NCI-H345 (cell line): ENCODE measurements around the gene ZBTB7A.

Experiments
- DNase-seq: peaks from one replicate; lab custom pipeline; 2025; lab: John Stamatoyannopoulos, UW

The ZBTB7A gene

DNA sequence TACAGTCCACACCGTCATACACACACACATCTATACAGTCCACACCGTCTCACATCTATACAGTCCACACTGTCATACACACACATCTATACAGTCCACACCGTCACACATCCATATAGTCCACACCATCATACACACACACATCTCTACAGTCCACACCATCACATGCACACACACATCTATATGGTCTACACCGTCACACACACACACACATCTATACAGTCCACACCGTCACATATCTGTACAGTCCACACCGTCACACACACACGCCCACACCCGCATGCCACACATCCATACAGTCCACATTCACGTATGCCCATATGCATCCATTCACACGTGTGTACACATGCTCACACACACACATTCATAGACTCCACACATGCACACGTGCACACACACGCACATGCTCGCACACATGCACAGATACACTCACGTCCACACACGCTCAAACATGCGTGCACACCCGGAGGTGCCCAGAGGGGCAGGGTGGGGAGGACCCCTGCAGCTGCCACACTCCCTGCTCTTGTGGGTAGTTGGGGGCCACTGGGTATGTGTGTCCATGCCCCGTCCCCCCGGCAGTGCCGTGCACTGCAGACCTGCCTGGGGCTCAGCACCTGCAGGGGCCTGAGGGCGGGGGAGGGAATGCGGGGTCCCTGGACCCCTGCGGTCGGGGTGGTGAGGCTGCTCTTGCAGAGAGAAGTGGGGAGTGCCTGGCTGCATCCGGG lies 30.0 kb downstream of the ZBTB7A start:
- no peak for DNase-seq

DNA sequence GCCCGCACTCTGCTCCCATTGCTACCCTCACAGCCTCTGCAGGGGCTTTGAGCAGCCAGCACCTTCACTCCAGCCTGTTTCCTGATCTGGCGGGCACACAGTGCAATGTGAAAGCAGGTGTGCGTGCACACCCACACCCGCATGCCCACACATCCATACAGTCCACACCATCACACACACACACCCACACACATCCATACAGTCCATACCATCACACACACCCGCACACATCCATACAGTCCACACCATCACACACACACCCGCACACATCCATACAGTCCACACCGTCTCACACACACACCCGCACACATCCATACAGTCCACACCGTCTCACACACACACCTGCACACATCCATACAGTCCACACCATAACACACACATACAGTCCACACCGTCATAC lies 31.1 kb downstream of the ZBTB7A start:
- no peak for DNase-seq

DNA sequence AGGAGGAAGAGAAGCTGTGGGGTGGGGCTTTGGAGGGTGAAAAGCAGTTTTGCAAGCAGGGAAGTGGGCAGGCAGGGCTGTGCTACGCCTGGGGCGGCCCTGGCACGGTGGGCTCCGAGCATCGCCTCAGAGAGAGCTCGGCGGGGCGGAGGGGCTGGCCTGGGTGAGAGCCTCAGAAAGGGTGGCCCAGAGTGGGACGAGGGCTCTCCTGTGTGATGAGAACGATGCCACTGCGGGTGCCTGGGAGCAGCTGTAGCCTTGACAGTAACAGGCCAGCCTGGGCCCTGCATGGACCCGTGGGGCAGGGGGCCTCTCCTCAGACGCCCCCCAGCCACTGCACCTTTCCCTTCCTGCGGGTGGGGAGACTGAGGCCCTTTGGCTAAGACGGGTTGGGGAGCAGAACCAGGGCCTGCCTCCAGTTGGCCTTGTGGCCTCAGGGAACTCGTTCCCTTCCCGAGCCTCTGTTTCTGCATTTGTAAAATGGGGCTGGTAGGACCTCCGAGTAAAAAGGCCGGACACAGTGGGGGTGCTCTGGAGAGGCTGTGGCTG lies 31.6 kb downstream of the ZBTB7A start:
- DNase-seq: no peak

DNA sequence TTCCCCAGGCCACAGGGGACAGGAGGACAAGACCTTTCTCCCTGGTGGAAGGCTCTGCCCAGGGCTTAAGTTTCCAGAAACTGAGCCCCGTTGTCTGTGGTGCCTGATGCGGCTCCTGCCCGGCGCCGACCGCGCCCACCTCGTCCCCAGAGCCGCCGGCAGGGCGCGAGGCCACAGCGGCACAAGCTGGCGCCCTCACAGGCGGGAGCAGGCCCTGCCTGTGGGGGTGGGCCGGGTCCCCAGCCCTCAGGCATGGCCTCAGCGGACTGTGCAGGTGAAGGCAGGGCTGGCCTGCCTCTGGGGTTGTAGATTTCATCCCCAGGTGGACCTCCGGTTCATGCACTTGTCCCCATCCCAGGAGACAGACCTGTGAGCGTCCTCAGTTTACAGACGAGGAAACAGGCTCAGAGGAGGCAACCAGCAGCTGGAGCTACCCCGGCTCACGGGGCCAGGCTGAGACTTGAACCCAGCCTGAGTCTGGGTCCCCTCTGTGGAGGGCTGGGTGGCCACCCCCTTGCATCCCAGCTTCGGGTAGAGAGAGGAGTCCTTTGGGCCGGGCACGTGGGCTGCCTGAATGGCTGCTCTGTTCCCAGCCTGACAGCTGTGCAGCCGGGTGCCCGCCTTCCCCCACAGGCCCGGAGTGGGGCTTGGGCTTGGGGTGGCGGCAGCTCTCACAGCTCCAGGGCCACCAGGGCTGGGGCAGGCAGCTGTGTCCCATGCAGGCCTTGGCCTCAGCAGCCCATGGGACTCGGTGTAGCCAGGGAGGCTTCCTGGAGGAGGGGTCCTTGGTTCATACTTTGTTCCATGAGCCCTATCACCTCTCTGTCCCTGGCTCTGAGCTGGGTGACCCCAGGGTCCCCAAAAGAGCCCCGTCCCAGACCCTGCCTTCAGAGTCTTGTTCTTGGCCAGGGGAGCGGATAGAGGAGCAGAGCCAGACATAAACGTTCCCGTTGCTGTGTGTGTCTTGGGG lies 32.4 kb downstream of the ZBTB7A start:
- no peak for DNase-seq

DNA sequence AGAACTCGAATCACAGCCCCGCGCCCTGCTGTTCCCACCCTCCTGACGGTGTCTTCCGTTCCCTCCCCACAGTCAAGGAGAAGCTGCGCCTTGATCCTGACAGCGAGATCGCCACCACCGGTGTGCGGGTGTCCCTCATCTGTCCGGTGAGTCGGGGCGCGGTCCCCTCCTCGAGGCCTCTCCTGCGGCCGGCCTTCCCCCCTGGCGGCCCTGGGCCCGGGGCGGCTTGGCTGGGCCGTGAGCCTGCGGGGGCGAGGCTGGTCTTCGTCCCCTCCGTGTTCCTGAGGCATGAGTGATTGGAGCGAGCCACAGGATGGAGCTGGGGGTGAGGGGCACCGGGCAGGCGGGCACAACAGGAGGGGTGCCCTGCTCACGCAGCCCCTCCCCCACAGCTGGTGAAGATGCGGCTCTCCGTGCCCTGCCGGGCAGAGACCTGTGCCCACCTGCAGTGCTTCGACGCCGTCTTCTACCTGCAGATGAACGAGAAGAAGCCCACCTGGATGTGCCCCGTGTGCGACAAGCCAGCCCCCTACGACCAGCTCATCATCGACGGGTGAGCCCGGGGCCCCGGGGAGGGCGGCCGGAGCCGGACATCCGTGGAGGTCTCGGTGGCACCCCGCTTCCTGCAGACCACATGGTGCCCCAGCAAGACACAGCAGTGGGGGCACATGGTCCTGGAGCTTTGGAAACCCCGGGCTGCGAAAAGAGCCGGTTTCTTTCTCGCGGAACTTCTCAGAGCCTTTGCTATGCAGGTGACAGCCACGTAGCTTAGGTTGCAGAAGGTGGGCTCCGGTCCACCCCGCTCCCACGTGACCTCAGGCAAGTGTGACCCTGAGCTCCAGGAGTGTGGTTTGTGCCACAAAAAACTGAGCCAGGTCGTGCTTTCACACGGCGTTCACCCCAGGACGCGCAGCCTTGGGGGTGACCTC lies 33.4 kb downstream of the ZBTB7A start:
- no peak for DNase-seq

DNA sequence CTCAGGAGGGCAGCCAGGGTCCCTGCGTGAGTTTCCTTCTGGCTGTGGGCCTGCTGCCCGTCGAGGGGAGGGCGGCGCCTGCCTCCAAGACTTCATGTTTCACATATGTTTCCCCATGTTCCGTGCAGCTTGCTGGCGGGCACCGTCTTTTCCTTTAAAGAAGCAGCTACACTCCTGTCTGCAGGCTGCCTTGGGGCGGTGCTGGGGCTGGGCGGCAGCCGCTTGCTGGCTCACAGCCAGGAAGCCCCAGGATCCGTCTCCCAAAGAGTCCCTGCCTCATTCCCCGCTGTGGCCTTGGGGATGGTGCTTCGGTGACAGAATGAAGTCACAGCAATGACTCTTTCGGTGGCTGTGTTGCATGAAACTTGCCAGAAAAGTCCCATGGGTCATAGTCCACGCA lies 34.3 kb downstream of the ZBTB7A start:
- peak; percentile 80 for DNase-seq

DNA sequence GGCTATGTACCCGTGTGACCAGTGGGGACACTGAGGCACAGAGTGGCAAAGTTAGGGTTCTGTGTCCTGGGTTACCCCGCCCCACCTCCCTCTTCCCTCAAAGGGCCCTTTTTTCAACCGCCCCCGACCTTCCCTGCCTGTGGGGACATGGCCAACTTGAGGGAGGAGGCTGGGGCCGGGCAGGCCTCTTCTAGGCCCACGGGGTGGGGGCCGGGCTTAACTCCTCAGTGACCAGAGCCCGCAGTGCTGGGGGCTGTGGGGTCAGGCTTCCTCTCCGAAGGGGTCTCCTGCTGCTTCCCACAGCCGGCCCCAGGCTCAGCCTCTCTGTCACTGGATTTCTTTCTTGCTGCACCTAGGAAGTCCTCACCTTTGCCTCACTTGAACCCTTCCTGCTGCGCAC lies 35.3 kb downstream of the ZBTB7A start:
- no peak for DNase-seq

DNA sequence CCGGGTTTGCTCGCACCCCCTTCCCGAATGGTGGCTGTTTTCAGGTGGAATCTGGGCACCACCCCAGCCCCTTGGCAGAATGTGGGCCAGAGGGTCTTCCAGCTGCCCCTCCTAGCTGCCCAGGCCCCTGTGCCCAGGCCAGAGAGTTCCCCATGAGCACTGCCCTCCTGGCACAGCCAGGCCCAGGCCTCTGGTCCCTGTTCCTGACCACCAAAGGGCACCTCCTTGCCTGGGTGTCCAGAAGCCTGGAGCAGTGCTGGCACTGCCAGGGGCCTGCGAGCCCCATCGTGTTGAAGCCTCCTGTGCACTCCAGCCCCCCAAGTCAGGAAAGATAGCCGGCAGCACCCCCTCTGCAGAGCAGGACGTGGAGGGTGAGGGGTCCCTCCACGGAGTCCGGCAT lies 35.7 kb downstream of the ZBTB7A start:
- DNase-seq: no peak

DNA sequence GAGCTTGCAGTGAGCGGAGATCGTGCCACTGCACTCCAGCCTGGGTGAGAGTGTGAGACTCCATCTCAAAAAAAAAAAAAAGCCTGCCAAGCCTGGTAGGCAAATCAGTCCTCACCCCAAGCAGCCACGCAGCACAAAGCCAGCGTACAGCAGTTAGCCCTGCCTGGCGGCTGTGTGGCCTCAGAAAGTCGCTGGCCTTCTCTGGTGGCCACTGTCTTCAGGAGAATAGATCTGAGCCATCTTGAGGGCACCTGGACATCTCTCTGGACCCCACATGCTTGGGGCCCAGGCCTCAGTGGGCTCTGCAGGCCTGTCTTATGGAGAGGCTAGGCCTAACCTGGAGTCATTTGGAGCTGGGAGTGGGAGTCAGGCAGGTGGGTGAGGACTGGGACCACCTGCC lies 36.1 kb downstream of the ZBTB7A start:
- no peak for DNase-seq

DNA sequence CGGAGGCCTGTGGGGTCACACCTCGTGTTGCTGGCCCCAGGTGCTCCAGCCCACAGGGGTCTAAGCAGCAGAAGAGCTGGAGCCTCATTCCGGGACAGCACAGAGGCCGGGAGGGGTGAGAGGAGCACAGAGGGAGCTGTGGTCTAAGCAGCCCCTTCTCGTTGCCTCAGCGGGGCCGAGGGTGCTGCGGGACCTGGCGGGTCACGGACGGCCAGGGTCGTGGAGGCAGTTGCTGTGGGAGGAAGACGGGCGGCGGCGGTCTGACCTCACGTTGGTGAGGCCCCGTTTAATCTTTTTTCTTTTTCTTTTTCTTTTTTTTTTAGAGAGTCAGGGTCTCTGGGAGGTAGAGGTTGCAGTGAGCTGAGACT lies 37.5 kb downstream of the ZBTB7A start:
- no peak for DNase-seq

DNA sequence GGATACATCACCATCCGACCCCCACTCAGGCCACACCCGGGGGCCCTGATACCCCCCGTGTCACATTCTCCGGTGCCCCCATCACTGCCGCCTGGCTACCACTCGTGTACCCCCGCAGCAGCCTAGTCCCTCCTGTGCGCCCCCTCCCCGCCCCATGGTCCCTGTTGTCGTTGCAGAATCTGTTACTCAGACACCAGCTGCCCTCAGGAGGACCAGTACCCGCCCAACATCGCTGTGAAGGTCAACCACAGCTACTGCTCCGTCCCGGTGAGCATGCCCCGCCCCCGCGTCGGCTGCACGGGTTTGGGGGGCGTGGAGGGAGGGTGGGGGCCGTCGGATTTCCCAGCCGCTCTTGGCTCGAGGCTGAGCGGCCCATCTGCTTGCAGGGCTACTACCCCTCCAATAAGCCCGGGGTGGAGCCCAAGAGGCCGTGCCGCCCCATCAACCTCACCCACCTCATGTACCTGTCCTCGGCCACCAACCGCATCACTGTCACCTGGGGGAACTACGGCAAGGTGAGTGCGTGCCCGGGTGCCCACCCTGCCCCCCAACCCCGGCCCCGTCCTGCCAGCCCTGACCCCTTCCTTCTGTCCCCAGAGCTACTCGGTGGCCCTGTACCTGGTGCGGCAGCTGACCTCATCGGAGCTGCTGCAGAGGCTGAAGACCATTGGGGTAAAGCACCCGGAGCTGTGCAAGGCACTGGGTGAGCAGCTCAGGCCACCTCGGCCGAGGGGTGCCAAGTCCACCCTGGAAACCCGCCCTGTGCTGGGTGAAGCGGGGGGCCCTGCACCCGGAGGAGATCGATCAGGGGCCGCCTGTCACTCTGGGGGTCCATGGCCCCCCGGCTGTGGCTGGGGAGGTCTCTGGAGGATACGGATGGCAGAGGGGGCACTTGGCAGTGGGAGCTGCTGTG lies 38.1 kb downstream of the ZBTB7A start:
- DNase-seq: no peak

DNA sequence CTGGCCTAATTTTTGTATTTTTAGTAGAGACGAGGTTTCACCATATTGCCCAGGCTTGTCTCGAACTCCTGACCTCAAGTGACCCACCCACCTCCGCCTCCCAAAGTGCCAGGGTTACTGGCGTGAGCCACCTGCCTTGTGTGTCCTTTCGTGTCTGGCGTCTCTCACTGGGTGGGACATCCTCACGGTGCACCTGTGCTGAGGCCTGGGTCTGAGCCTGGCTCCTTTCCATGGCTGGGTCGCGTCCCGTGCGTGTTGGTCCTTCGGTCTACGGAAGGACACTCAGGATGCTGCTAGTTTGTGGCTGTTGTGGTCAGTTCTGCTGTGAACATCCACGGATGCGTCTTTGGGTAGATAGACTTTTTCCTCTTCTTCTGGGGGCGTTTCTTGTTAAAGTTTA lies 39.6 kb downstream of the ZBTB7A start:
- DNase-seq: no peak

DNA sequence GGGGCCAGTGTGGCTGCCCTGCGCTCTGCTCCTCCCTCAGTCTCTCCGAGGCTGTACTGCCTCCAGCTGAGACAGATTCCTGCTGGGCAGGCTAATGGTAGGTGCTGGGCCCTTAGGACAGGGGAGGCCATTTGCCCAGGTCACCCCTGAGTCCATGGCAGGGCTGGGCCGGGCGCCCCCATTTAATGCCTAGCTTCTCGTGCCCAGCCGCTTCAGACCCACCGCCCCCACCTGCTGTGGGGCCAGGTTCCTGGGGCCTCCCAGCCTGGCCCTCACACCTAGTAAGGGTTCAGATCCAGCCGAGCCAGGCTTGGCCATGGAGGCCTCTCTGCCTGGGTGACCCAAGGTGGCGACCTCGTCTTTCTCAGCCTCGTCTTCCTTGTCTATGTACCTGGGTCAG lies 41.4 kb downstream of the ZBTB7A start:
- no peak for DNase-seq

DNA sequence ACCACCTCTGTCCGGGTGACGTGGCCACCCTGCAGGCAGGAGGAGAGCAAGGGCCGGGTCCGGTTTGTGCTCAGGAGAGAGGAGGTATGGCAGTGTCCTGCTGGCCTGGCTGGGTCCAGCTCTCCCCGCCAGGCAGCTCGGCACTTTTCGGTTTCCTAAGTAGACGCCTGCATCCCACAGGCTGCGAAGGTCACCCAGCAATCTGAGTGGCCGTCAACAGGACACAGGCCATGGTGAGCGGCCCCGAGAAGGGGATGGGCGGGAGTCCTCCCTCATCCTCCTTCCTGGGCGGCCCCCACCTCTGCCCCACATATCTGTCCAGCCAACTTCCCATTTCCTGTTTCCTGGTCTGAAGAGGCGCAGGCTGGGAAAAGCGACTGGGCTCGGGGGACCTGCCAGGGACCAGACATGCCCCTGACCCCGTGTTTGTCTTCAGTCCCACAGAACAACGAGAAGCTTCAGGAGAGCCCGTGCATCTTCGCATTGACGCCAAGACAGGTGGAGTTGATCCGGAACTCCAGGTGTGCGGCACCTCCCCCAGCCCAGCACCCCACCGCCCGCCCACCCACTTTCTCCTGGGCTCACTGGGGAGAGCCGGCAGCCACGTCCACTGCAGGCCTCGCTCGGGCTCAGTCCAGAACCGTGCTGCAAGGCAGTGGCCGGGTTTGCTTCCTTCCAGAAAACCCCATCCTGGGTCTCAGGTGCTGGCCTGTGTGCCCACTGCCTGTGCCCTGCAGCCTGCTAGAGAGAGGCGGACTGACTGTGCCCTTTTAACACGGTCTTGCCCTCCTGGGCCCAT lies 42.9 kb downstream of the ZBTB7A start:
- no peak for DNase-seq

DNA sequence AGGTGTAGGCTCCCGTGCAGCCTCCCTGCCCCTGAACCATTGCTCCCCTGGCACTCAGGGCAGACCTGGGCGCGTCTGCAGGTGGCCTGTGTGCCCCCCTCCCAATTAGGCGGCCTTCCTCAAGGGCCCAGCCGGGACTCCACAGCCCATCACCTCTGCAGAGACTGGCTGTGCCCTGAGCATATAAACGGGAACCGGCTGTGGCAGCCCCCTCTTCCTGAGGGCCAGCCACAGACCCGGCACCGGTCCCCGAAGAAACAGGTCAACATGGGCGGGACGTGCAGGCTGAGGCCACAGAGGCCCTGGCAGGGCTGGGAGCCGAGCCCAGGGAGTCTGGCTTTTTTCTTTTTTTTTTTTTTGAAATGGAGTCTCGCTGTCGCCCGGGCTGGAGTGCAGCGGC lies 47.1 kb downstream of the ZBTB7A start:
- no peak for DNase-seq

DNA sequence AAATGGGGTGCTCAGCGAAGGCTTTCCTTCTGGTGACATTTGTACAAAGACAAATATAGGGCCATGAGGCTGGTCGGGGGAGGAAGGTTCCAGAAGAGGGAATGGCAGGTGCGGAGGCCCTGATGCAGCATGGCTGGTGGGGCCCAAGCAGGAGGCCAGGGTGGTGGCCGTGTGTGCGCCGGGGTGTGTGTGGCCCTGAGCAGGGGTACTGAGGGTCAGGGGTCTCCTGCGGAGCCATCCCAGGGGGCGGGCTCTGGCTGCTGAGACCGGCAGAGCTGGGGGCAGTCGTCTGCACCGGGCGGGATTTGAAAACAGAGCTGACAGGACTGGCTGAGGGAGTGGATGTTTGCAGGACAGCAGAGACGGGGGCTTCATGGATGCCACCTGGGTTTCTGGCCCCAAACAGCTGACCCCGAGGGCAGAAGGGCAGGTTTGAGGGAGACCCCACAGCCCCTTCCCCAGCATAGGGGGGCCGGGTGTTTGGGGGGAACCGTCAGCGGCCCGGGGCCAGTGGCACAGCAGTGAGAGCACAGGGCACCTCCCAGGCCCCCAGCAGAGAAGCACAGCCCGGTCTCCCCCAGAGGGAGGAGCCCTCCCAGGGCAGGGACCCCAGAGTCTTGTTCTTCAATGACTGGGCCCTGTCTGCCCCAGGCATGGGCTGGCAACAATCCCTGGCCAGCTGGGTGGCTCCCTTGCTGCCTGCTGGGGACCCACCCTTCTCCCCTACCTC lies 47.8 kb downstream of the ZBTB7A start:
- DNase-seq: no peak

DNA sequence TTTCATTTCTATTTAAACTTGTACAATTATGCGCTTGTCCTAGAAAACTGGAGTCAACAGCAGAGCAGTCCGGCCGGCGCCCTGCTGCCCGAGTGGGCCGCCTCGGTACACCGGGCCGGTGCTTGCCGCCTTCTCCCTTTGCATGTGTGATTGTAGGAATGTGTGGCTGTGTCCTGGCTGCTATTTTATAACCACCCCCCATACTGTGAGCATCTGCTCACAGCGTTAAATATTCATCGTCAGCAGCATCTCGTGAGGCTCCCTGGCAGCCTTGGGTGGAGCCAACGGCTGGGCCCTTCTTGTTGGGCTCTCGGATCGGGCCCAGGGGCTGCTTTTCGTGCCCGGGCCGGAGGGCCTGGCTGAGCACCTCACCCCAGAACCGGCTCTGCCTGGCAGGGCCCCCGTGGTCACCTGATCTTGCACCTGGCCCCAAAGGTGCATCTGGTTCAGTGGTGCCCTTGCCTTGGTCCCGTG lies 48.5 kb downstream of the ZBTB7A start:
- DNase-seq: no peak

DNA sequence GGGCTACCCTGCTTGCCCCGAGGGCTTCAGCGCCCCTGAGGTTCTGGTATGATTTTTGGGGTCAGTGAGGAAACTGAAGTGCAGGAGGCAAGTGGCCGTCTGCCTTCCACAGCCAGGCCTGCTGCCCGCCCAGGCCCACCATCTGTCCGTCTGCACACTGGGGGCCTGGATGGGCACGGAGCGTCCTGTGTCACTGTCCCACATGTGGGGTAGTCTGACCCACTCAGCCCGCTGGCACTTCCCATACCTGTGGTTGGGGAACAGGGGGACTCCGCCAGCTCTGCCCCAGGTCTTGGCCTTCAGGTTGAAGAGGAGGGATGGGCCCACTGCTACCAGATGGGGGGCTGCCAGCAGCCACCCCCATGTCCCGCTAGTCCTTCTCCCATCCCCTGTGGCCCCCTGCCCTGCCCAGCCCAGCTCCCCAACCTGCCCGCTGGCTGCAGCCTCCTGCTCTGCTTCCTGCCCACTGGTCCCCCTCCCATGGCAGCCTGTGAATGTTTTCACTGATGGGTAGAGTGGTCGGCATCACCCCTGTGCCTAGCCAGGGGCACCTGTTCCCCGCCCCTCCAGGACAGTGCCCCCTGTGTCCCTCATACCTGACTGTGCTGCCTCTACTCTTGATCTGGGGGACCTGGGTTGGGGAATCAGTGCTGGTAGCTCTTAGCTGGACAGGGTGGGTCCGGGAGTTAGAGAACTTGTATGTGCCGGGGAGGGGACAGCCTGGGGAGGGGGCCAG lies 49.6 kb downstream of the ZBTB7A start:
- no peak for DNase-seq

DNA sequence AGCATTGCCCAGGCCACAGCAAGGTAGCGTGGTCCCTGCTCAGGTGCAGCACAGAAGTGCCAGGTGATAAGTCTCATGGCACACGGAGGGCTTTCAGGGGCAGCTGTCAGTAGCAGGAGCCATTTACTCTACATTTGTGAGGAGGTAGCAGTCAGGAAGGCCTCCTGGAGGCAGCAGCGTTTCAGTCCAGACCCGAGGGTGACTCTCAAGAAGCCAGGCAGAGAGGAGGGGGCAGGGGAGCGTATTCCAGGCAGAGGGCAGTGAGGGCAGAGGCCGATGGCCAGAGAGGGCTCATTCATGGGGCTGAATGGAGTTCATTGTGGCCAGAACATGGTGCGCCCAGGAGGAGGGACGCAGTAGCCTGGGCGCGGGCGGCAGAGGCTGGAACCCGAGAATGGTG lies 50.2 kb downstream of the ZBTB7A start:
- DNase-seq: no peak
